ENCODE data around the gene PRR14.

The PRR14 gene

DNA sequence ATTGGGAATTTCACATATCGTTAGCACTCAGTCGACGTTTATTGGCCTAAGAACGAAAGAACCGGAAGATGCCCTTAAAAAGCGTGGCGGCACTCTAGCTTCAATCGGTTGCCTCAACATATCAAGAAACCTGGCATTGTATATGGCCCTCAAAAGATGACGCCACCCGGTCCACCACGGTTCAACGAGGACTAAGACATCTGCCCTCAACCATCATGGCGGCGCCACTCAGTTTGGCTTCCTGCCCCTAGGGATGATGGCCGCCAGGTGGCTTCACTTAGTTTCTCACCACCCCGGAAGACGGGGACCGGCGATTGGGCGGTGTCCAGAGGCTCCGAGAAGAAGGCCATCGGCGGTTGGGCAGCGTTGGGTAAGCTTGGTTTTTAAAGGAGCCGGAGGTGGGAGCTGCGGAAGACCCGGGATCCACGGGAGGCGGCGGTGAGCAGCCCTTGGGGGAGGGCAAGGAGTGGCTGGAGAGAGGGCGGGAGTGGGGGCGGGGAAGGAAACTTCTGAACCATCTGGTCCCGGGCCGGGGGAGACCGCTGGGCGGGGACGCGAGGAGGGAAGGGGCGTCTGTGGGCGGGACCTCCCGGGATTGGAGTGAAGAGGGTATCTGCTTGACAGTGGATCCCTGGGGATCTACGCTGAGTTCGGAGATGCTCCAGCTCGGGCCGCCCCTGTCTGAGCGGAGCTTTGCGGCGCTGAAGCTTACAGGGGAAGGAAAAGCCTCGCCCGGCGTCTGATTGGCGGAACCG, at the start of gene PRR14:
Gene PRR14 (plus strand): TSS at position 592 of the 755 bp plus-strand sequence. CDS start 686 bp downstream, outside the sequence.
- peak; percentile 97 for DNase-seq (ENCODE audit: low spot score)

DNA sequence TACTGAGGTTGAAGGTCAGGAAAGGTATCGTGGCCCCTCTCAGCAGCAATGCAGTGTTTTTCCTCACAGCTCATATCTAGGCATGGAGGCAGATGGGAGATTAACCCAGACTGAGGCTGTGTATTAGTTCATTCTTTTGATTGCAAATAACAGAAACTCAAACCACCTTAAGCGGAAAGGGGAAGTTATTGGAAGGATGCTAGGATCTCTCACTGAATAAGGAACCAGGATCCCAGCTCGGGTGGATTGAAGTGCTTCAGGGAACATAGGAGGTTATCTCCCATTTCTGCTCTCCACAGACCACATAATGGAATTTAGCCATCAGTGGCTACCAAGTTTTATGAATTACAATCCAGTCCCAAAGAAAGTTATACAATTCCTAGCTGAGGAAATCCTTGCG, 48.8 kb upstream of the PRR14 start:
- DNase-seq (ENCODE audit: low spot score): no peak

DNA sequence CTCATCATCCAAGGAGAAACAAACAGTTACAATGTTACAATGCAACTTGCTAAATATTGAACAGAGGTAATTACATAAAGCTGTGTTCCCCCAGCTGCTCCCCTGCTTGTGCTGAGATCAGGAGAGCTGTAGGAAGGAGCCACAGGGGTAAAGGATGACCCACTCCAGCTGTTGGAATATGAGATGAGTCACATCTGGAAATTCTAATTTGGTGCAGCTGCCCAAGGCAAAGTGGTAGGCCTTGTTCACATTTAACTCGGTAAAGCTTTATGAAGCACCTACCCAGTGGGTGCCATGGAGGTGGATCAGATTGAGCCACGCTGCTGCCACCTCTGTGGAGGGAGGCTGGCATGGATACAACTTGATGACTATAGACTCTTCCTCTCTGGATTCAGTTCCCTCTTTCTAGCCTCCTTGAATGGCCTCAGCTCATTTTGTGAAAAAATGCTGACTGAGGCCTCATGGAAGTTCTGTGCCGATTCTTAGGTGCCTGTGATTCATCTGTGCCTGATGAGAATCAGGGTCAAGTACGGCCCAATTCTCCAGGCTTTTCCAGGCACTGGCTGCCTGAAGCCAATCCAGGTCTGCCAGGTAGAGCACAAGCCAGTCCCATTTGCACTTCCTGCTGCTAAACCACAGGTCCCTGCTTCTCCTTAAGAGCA, 48.0 kb upstream of the PRR14 start:
- no peak for DNase-seq (ENCODE audit: low spot score)

DNA sequence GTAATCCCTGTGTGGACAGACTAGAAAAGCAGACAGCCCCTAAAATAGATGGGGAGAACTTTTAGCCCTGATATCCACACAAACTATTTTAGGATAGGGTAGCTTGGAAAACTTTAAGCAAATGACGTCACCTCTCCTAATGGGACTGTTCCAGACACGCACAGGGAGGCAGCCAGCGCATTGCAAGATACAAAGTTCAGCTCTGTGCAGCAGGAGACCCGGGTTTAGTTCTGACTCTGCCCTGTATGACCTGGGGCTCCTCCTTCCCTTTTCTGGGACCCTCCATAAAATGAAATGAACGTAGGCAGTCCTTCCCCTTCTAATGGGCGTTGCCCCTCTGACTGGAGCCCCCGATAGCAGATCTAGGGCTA, 46.8 kb upstream of the PRR14 start:
- no peak for DNase-seq (ENCODE audit: low spot score)

DNA sequence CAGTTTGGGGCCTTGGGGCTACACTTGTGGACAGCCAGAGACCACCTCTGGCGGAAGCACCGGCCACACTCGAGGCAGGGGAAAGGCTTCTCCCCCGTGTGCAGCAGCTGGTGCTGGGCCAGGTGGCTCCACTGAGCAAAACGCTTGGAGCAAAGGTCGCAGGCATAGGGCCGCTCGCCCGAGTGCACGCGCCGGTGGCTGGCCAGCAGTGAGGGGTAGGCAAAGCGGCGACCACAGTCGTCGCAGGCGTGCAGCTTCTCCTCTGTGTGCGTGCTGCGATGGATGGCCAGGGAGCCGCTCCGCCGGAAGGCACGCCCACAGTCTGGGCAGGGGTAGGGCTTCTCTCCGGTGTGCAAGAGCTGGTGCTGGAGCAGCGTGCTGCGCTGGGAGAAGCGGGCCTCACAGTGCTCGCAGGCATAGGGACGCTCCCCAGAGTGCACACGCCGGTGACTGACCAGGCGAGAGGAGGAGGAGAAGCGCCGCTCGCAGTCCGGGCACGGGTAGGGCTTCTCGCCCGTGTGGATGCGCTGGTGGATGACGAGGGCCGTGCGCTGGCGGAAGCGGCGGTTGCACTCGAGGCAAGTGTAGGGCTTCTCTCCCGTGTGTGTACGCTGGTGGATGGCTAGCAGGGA, 46.3 kb upstream of the PRR14 start:
- DNase-seq (ENCODE audit: low spot score): no peak

DNA sequence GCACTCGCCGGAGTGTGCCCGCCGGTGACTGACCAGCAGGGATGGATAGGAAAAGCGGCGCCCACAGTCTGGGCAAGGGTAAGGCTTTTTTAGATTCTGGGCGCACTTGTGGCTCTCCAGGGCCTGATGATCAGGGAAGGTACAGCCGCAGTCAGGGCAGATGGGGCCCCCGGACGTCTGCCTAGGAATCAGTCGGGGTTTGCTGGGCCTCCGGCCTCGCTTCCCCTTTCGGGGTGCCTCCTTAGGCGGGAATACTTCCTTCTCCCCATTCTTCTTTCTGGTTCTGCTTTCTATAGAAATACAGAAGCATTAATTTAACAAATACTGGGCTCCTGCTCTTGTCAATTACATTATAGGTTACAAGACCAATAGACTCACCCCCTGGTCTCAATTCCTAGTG, 45.6 kb upstream of the PRR14 start:
- no peak for DNase-seq (ENCODE audit: low spot score)

DNA sequence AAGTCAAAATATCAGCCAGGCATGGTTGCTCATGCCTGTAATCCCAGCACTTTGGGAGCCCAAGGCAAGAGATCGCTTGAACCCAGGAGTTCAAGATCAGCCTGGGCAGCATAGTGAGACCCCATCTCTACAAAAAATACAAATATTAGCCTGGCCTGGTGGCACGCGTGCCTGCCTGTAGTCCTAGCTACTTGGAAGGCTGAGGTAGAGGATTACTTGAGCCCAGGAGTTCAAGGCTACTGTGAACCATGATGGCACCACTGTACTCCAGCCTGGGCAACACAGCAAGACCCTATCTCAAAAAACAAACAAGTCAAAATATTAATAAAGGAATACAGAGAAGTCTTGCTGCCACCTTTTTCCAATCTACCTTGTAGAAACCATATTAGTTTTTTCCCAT, 44.8 kb upstream of the PRR14 start:
- DNase-seq (ENCODE audit: low spot score): no peak

DNA sequence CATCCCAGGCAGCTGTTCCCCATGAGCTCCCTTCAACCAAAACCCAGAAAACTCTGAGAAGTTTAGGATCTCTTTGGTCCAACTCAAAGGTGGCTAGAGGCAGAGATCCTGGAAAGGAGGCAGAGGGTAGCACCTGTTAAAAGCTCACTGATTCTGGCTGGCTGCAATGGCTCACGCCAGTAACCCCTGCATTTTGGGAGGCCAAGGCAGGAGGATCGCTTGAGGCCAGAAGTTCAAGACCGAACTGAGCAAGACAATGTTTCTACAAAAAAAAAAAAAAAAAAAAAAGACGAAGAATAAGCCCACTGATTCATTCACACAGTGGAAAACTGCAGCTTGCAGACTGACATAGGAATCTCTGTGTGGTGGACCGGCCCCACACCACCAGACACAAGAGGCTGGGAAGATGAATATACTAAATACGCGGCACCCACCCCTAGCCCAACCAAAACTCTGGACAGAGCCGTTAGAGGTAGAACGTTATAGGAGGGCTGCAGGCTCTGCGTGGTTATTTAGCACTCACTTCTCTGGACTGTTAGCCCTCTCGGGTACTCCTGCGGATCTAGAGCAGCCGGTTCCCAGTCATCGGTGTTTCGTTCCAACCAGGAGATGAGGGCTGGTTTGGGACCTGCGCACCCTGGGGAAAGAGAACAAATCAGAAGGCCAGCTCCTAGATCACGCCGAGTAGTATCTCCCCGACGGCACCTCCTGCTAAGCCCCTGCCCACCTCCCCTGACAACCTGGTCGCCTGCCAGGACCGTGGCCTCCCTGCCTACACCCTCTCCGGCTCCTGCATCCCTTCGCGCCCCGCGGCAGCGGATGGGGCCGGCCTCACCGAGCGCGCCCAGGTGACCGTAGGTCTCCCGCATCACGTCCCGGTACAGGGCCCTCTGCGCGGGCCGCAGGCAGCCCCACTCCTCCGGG, 41.5 kb upstream of the PRR14 start:
- DNase-seq (ENCODE audit: low spot score): peak; percentile 56

DNA sequence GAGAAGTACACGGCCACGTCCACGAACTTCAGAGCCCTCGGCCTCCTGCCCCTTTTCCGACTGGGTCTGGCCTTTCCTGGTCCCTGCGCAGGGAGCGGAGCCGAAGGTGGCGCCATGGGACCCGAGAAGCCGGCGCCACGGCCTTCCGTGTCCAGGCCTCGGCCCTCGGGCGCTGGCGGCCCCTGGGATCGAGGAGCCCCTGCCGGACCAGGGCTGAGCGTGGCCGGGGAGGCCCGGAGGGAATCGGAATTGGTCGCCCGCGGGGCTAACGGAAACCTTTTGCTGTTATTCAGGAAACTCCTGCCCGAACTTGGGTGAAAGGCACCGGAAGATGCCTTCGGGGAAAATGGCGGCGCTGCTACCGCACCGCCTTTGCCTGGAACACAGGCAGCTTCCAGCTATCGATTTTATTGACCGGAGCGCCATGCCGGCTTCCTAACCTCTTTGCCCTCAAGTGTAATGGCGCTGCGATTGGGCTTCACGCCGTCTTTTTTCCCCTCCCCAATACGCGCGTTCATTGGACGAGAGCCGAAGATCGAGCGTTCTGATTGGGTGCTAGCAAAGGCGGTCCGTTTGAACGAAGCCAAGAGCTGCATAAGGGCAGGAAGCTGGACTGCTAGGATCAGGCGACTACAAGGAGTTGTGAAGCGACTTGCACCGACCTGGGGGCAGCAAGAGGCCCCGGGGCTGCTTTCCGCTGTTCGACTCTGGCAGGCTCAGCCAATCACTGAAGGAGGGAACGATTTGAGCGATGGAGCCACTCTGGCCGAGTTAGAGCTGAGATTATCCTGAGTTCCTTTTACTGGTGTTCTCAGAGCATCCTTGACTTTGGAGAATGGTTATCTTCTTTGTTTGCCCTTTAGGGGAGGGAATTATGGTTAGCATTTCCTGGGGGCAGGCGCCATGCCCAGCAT, 40.6 kb upstream of the PRR14 start, which contains the start of gene ZNF689:
Gene ZNF689 (minus strand): TSS at position 464 of the 914 bp plus-strand sequence. CDS start 348 bp downstream, at position 116.
- DNase-seq (ENCODE audit: low spot score): peak; percentile 98

DNA sequence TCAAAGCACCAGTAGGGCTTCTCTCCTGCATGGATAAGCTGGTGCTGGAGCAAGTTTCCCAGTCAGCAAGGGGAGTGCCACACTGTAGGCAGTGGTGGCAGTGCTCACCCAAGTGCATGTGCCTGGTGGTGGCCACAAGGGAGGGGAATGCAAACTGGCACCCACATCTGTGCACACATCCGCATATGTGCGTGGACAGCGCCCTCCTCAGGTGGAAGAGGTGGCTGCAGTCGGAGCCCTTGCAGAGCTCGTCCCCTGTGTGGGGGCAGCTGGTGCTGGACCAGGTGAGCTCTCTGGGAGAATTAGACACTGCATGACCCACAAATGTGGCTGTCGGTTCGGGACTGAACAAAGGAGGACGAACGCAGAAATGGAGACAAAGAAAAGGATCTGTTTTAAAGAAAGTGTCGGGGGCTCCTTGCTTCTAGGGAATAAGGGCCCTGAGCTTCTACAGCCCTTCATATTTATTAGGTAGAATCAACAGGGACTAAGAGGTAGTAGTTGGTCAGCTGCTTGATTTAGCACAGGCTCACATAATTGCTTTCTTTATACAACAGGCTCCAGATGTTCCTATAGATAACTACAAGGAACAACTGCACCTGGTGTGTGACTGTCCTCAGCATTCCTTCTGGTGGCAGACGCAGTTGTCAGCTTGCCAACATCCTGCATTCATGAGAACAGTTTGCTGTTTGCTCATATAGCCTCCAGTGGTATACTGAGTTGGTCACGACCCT, 35.2 kb upstream of the PRR14 start:
- DNase-seq (ENCODE audit: low spot score): peak; percentile 21

DNA sequence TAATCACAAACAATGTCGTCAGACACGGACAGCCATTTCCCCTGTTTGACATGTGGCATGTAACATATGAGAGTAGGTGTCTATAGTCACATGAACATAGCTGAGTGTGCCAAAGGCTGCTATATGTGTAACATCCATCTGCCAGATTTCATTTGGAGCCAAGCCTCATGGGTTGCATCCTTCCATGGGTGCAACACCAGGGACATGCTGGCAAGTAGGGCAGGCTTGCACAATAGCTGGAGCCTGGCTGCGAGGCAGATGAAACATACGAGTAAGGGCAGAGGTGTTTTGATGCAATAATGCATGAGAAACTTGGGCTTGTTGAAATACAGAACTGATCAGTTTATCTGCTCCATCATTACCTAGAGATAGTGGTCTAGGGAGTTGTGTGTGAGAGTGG, 31.6 kb upstream of the PRR14 start:
- DNase-seq (ENCODE audit: low spot score): no peak

DNA sequence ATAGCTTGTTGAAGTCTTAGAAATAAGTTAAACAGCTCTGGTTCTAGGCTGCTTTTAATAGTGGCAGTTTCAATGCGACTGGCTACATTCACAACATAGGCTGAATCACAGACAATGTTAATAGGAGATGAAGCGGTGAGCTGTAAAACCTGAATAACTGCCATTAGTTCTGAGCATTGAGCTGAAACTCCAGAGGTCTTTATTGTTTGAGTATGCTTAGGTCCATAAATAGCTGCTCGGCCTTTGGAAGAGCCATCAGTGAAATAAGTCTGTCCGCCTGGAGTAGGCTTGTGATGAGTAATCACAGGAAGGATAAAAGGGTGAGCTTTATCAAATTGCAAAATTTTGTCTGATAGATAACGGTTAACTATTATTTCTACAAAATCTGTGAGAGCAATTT, 31.1 kb upstream of the PRR14 start:
- no peak for DNase-seq (ENCODE audit: low spot score)

DNA sequence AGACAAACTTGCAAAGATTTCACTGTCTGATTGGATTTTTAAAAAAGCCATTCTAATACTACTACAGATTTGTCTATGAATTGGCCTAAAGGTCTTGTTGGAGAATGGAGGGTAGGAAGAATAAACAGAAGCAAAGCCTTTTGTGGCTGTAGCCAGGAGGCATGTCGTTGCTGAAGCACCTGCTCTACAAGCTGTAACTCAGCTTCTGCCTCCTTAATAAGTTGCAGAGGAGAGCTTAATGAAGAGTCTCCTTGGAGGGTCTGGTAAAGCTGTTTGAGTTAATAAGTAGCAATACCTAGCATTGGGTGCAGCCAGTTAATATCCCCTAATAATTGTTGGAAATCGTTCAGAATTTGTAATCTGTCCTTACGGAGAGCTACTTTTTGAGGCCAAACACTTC, 30.6 kb upstream of the PRR14 start:
- no peak for DNase-seq (ENCODE audit: low spot score)

DNA sequence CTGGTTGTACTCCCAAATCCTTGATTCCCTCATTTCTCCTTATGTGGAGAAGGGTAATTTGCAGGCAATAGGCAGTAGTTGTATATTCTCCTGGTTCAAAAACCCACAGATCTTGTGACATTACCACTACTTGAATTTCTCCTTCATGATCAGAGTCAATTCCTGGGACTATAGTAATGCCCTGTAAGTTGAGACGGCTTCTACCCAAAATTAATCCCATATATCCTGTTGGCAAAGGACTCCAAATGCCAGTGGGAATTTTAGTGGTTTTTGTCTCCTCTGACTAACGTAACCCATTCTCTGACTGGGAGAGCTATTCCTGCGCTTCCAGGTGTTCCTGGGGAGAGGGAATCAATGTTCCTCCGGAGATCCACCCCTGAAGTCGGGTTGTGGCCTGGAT, 29.0 kb upstream of the PRR14 start:
- no peak for DNase-seq (ENCODE audit: low spot score)

DNA sequence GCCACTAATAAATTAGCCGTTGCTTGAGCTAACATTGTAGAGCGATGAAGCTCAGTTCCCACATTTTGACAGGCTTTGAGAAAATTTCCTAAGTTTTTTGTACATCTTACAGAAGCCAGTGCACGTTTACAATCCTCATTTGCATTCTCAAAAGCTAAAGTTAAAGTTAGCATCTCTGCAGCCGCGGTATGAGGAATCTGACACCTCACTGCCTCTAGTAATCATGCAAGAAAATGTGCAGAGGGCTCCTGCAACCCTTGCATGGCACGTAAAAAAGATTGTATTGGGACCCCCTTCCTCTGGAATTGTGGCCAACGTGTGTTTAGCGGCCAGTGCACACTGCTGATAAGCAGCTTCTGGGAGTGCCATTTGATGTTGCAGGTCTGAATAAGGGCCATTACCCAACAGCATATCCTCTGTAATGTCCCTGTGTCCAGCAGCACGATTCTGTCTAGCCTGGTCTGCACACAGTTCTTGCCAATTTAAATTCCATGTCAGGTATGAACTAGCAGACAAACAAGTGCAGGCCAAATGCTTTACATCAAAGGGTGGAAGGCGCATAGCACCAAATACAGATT, 28.2 kb upstream of the PRR14 start:
- no peak for DNase-seq (ENCODE audit: low spot score)

DNA sequence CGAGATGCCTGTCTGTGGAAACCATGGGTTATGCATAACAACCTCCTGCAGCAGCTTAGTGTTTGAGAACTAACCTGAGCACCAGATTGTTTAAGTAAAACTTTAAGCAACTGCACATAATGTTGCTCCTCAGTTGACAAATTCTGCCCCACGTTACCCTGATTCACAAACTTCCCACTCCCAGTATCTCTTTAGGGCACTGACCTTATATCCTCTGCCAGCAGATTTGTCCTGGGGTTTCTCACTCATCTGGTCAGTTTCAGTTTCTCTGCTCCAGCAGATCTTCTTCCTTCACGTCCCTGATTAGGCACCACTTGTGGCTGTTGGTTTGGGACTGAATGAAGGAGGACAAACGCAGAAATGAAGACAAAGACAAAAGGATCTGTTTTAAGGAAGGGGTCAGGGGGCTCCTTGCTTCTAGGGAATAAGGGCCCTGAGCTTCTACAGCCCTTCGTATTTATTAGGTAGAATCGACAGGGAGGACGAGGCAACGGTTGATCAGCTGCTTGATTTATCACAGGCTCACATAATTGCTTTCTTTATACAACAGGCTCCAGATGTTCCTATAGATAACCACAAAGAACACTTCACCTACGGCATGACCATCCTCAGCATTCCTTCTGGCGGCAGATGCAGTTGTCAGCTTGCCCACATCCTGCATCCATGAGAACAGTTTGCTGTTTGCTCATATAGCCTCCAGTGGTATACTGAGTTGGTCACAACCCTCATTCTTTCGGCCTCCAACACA, 27.1 kb upstream of the PRR14 start:
- no peak for DNase-seq (ENCODE audit: low spot score)

DNA sequence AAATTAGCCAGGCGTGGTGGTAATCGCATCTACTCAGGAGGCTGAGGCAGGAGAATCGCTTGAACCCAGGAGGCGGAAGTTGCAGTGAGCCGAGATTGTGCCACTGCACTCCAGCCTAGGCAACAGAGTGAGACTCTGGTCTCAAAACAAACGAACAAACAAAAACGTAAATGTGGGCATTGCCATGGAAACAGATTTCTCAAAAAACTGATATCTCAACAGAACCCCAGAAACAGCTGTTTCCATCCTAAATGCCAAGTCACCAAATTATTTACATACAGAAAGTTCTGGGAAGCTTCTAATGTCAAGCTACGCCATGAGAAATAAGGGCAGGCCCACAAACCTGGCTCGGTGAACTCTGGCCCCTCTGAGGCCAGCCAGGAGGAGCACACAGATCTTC, 24.5 kb upstream of the PRR14 start:
- no peak for DNase-seq (ENCODE audit: low spot score)

DNA sequence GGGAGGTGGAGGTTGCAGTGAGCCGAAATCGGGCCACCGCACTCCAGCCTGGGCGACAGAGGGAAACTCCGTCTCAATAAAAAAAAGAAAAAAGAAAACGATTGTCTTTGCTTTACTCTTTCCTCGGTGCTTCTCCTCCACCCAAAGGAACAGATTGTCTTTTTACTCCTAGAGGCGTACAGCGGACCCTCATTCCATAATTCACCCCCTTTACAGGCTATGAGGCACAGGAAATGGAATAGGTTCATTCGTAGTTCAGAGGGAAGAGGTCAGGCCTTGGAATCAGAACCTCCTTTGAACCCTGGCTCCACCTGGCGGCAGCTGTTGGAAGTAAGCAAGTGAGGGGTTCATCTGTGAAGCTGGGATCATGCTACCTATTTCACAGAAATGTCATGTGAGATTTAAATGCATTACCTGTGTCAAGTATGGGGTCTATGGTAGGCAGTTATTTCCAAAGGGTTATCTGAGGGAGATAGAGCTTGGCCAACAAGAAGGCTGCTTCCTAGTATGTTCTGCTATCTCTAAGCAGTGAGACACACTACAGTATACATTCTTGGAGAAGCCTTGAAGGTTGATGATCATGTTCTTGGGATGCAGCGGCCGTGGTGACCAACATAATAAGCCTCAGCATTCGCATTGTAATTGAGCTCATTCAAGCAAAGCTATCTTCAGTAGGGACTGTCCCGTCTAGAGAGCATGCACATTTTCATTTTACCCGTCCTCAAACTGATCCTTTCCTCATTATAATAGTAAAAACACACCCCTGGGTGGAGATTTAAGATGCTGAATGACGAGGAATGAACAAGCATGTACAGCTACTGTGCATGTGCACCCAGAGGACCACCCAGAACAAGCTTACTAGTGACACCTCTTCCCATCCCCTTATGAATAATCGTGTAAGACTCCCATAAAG, 21.9 kb upstream of the PRR14 start:
- peak; percentile 64 for DNase-seq (ENCODE audit: low spot score)

Data from hepatic stellate cell (primary cell).